Neural crest cell (in vitro differentiated cells): ENCODE results near the gene CLEC11A. TPM values are rescaled to one million over a fixed set of nuclear protein-coding genes. Genes with fewer than 3 reads are reported as not detected.
"Not testable (repeated sequence)": the region's sequence is repeated elsewhere in the genome, so short reads cannot be mapped to it uniquely, and the experiment has no call there.

ENCODE experiments used
- DNase-seq: peaks from one replicate; pipeline ENCODE4 v3.0.0; 2021; ENCODE audit warnings: low read depth, mixed read lengths, low spot score
- H3K27ac Mint-ChIP-seq: one replicate; pipeline ENCODE4 v1.8.0; 2021; ENCODE audit warnings: mild to moderate bottlenecking, mixed read lengths; ENCODE audit not compliant: unreplicated experiment
- H3K27me3 Mint-ChIP-seq: 2 replicates; pipeline ENCODE4 v1.8.0; 2021; ENCODE audit warnings: low read depth, mild to moderate bottlenecking, mixed read lengths
- H3K36me3 Mint-ChIP-seq: 2 replicates; pipeline ENCODE4 v1.8.0; 2021; ENCODE audit warnings: low read depth, mild to moderate bottlenecking, mixed read lengths
- H3K4me1 Mint-ChIP-seq: 2 replicates; pipeline ENCODE4 v1.8.0; 2021; ENCODE audit warnings: mixed read lengths
- H3K4me3 Mint-ChIP-seq: one replicate; pipeline ENCODE4 v1.8.0; 2021; ENCODE audit warnings: mild to moderate bottlenecking, mixed read lengths
- H3K9me3 Mint-ChIP-seq: 2 replicates; pipeline ENCODE4 v1.8.0; 2021; ENCODE audit warnings: mixed read lengths
- total RNA-seq: library from RNA; stranded (reverse); gene quantifications from 2 replicates; pipeline ENCODE4 v1.2.1, GENCODE V29; 2021
- TF ChIP-seq, protein P1 (sequence below): fragments of 200-600 bp; sonication (generic); conservative IDR thresholded peaks from 2 replicates; pipeline ENCODE4 v1.5.0; 2021; ENCODE audit warnings: antibody characterized with exemption, mild to moderate bottlenecking

The CLEC11A gene
- total RNA-seq, 1 donor from 2014 or later: 7.9 TPM

DNA sequence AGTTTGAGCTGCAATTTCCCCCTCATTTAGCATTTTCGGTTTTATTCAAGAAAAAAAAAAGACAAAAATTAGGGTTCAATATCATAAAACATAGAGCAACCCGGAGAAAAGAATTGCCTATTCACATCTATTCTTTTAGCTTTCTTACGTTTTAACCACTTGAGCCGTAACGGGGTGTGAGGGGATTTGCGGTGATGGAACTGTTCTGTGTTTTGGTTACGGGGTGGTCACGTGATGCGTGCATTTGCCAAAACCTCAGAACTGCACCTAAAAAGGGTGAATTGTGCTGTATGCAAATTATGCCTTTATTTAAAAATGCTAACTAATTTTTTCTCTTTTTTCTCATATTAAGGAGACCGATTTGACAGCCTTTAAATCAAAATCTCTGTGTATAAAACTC is 22.1 kb downstream of the CLEC11A start:
- Mint-ChIP-seq H3K9me3 (no peaks in the 10 kb centered on the region), H3K4me1 (no peaks in the 10 kb centered on the region), H3K27ac (no peak overlapping the region), H3K4me3 (no peak overlapping the region), H3K36me3 (no peaks in the 10 kb centered on the region), H3K27me3 (peaks cover 21% of the 10 kb centered on the region)
- DNase-seq: no peak
- TF ChIP-seq, protein P1, sequence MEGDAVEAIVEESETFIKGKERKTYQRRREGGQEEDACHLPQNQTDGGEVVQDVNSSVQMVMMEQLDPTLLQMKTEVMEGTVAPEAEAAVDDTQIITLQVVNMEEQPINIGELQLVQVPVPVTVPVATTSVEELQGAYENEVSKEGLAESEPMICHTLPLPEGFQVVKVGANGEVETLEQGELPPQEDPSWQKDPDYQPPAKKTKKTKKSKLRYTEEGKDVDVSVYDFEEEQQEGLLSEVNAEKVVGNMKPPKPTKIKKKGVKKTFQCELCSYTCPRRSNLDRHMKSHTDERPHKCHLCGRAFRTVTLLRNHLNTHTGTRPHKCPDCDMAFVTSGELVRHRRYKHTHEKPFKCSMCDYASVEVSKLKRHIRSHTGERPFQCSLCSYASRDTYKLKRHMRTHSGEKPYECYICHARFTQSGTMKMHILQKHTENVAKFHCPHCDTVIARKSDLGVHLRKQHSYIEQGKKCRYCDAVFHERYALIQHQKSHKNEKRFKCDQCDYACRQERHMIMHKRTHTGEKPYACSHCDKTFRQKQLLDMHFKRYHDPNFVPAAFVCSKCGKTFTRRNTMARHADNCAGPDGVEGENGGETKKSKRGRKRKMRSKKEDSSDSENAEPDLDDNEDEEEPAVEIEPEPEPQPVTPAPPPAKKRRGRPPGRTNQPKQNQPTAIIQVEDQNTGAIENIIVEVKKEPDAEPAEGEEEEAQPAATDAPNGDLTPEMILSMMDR: no peak

DNA sequence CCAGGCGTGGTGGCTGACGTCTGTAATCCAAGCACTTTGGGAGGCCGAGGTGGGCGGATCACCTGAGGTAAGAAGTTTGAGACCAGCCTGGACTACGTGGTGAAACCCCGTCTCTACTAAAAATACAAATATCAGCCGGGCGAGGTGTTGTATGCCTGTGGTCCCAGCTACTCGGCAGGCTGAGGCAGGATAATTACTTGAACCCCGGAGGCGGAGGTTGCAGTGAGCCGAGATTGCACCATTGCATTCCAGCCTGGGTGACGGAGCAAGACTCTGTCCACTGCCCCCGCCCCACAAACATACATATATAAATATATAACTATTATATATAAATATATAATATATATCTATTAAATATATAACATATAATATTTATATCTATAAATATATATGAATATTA is 24.0 kb downstream of the CLEC11A start:
- not testable (repeated sequence) for H3K4me3 Mint-ChIP-seq, H3K36me3 Mint-ChIP-seq, DNase-seq, H3K27ac Mint-ChIP-seq, H3K27me3 Mint-ChIP-seq, H3K4me1 Mint-ChIP-seq, H3K9me3 Mint-ChIP-seq

DNA sequence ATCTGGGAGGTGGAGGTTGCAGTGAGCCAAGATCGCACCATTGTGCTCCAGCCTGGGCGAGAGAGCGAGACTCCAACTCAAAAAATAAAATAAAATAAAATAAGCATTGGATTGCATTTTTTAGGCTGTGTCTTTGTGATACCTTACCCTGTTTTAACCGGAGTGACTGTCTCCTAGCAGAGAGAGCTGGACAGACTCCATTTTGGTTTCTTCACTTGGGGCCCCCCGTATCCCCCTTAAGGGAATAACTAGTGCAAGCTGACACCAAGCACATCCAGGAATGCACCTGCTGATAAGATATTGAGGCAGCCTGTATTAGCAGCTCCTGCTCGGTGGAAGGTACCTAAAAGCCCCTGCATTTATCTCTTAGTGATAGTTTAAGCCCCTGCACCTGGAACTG is 26.3 kb downstream of the CLEC11A start:
- TF ChIP-seq, protein P1: no peak

DNA sequence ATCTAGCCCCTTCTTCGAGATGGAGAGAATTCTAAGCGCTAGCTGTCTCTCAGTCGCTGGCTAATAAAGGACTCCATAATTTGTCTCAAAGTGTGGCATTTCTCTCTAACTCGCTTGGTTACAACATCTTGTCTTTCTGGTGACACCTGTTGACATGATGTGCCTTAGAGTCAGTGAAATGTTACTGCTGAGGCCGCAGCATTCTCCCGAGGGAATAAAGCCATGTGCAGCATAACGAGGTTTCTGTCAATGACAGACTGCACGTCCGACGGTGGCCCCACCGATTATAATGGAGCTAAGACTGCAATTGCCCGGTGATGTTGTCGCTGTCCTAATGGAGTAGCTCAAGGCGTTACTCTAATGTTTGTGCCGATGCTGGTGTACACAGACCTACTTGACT is 26.8 kb downstream of the CLEC11A start:
- TF ChIP-seq, protein P1: no peak
- Mint-ChIP-seq H3K9me3 (no peaks in the 10 kb centered on the region), H3K4me1 (no peaks in the 10 kb centered on the region), H3K27ac (no peak overlapping the region), H3K27me3 (peaks cover 10% of the 10 kb centered on the region), H3K4me3 (no peak overlapping the region), H3K36me3 (no peaks in the 10 kb centered on the region)
- no peak for DNase-seq

More for the DNA sequence above, 26.3 kb downstream of the CLEC11A start:
- no peak for DNase-seq
- H3K4me3 Mint-ChIP-seq: no peak overlapping the region
- H3K27me3 Mint-ChIP-seq: peaks cover 8% of the 10 kb centered on the region
- no peaks in the 10 kb centered on the region for H3K4me1 Mint-ChIP-seq
- no peaks in the 10 kb centered on the region for H3K9me3 Mint-ChIP-seq
- H3K36me3 Mint-ChIP-seq: no peaks in the 10 kb centered on the region
- no peak overlapping the region for H3K27ac Mint-ChIP-seq

DNA sequence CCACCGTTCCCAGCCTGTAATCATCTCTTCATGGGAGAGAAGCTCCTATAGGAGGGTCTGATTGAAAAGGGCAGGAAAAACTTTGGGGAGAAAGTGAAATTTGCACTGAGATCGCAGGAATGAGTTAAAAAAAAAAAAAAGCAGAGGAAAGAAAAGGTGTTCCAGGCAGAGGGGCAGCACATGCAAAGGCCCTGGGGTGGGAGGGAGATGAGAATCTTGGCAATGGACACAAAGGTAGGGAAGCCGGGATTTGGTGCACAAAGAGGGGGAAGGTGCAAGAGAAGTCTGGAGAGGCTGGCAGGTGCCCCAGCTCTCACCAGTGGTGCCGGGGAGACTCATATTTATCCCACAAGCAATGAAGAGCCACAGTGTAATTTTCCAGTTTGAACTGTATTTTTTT is 30.7 kb downstream of the CLEC11A start:
- TF ChIP-seq, protein P1: no peak
- Mint-ChIP-seq H3K27me3 (peaks cover 30% of the 10 kb centered on the region), H3K9me3 (no peaks in the 10 kb centered on the region), H3K27ac (no peak overlapping the region), H3K4me1 (no peaks in the 10 kb centered on the region), H3K4me3 (no peak overlapping the region), H3K36me3 (no peaks in the 10 kb centered on the region)
- DNase-seq: no peak

DNA sequence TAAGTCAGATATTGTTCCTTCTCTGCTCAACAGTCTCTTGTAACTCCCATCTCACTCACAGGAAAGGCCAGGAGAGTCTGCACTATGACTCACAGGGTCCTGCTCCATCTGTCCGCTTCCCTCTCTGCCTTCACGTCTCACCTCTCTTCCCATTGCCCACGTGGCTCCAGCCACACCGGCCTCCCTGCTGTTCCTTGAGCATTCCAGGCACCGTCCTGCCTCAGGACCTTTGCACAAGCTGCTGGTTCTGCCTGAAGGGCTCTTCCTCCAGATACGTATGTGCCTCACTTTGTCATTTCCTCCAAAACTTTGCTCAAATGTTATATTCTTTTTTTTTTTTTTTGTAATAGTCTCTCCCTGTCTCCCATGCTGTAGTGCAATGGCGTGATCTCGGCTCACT is 33.1 kb downstream of the CLEC11A start:
- H3K36me3 Mint-ChIP-seq, DNase-seq, H3K27ac Mint-ChIP-seq, H3K4me1 Mint-ChIP-seq, H3K4me3 Mint-ChIP-seq, H3K9me3 Mint-ChIP-seq: not testable (repeated sequence)
- peaks cover 30% of the 10 kb centered on the region for H3K27me3 Mint-ChIP-seq

DNA sequence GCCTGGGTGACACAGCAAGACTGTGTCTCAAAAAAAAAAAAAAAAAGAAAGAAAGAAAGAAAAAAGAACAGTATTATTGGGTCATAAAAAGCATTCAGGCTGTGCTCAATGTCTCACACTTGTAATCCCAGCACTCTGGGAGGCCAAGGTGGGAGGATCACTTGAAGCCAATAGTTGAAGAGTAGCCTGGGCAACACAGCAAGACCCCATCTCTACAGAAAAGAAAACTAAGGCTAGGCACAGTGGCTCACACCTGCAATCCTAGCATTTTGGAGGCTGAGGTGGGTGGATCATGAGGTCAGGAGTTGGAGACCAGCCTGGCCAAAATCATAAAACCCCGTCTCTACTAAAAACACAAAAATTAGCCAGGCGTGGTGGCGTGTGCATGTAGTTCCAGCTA is 34.5 kb downstream of the CLEC11A start:
- not testable (repeated sequence) for H3K36me3 Mint-ChIP-seq, H3K4me1 Mint-ChIP-seq, H3K9me3 Mint-ChIP-seq, H3K27ac Mint-ChIP-seq, DNase-seq, H3K4me3 Mint-ChIP-seq
- peaks cover 30% of the 10 kb centered on the region for H3K27me3 Mint-ChIP-seq

DNA sequence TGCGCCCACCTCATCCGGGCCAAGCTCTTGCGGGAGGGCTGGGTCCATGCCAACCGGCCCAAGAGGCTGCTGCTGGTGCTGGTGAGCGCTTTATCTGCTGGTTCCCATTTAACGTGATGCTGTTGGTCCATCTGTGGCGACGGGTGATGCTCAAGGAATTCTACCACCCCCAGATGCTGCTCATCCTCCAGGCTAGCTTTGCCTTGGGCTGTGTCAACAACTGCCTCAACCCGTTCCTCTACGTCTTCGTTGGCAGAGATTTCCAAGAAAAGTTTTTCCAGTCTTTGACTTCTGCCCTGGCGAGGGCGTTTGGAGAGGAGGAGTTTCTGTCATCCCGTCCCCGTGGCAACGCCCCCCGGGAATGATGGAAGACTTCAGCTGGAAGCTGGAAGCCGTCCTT is 35.9 kb downstream of the CLEC11A start:
- H3K4me1 Mint-ChIP-seq, H3K9me3 Mint-ChIP-seq, DNase-seq, H3K27ac Mint-ChIP-seq, H3K4me3 Mint-ChIP-seq, H3K36me3 Mint-ChIP-seq: not testable (repeated sequence)
- H3K27me3 Mint-ChIP-seq: peaks cover 25% of the 10 kb centered on the region
